HUES6 (cell line): ENCODE results near the gene TMEM54.
A peak's percentile ranks its signal among the peaks of the same experiment; 100 is the strongest.

ENCODE experiments used
- H3K27ac ChIP-seq: 2 replicates; pipeline ENCODE4 v1.7.0; 2013; ENCODE audit warnings: low read depth, mild to moderate bottlenecking, low read length, inconsistent platforms
- H3K27me3 ChIP-seq: 2 replicates; pipeline ENCODE4 v1.6.1; 2013; ENCODE audit warnings: low read length; ENCODE audit not compliant: control insufficient read depth, insufficient read depth
- H3K36me3 ChIP-seq: 2 replicates; pipeline ENCODE4 v1.6.1; 2013; ENCODE audit warnings: low read length; ENCODE audit not compliant: control insufficient read depth, insufficient read depth
- H3K4me1 ChIP-seq: 2 replicates; pipeline ENCODE4 v1.6.1; 2013; ENCODE audit warnings: low read length; ENCODE audit not compliant: control insufficient read depth, insufficient read depth
- H3K4me3 ChIP-seq: 2 replicates; pipeline ENCODE4 v1.5.1; 2013; ENCODE audit warnings: low read depth, low read length
- H3K9ac ChIP-seq: one replicate; pipeline ENCODE4 v1.6.1; 2013; ENCODE audit warnings: mild to moderate bottlenecking, low read length
- H3K9me3 ChIP-seq: 2 replicates; pipeline ENCODE4 v1.6.1; 2013; ENCODE audit warnings: low read depth, low read length; ENCODE audit not compliant: control insufficient read depth, insufficient read depth

Gene TMEM54

GRCh38 chr1:32933742-32934322 is 32.6 kb upstream of the TMEM54 start:
- no peak overlapping the region for H3K9ac ChIP-seq
- peaks cover 6% of the 10 kb centered on the region; the same call in 1 of the 2 replicates for H3K4me1 ChIP-seq
- peaks cover 4% of the 10 kb centered on the region; the same call in 1 of the 2 replicates for H3K27me3 ChIP-seq
- H3K36me3 ChIP-seq = peaks cover 19% of the 10 kb centered on the region
- peak overlapping the region; percentile 0; the same call in 1 of the 2 replicates for H3K27ac ChIP-seq
- no peaks in the 10 kb centered on the region for H3K9me3 ChIP-seq
- H3K4me3 ChIP-seq = no peak overlapping the region

- H3K27ac ChIP-seq = no peak overlapping the region
- no peak overlapping the region for H3K9ac ChIP-seq
- no peak overlapping the region for H3K4me3 ChIP-seq
- H3K27me3 ChIP-seq = peaks cover 23% of the 10 kb centered on the region
- H3K9me3 ChIP-seq = no peaks in the 10 kb centered on the region
- H3K36me3 ChIP-seq = peaks cover 9% of the 10 kb centered on the region
- H3K4me1 ChIP-seq = peaks cover 8% of the 10 kb centered on the region; the same call in 1 of the 2 replicates
Measured at GRCh38 chr1:32931760-32932159, 30.6 kb upstream of the TMEM54 start.

GRCh38 chr1:32929366-32929765 is 28.2 kb upstream of the TMEM54 start:
- Histone ChIP-seq H3K4me3 (no peak overlapping the region), H3K9ac (no peak overlapping the region), H3K9me3 (no peaks in the 10 kb centered on the region), H3K4me1 (peaks cover 20% of the 10 kb centered on the region), H3K27me3 (peaks cover 47% of the 10 kb centered on the region), H3K36me3 (no peaks in the 10 kb centered on the region), H3K27ac (no peak overlapping the region)

- no peaks in the 10 kb centered on the region for H3K9me3 ChIP-seq
- H3K36me3 ChIP-seq = no peaks in the 10 kb centered on the region
- no peak overlapping the region for H3K4me3 ChIP-seq
- peaks cover 53% of the 10 kb centered on the region for H3K27me3 ChIP-seq
- H3K27ac ChIP-seq = no peak overlapping the region
- peaks cover 19% of the 10 kb centered on the region for H3K4me1 ChIP-seq
- H3K9ac ChIP-seq = no peak overlapping the region
Measured at GRCh38 chr1:32928715-32929114, 27.5 kb upstream of the TMEM54 start.

- no peak overlapping the region for H3K9ac ChIP-seq
- no peaks in the 10 kb centered on the region for H3K36me3 ChIP-seq
- H3K4me3 ChIP-seq = no peak overlapping the region
- H3K27ac ChIP-seq = no peak overlapping the region
- peaks cover 16% of the 10 kb centered on the region for H3K4me1 ChIP-seq
- H3K27me3 ChIP-seq = peaks cover 58% of the 10 kb centered on the region
- H3K9me3 ChIP-seq = no peaks in the 10 kb centered on the region
Measured at GRCh38 chr1:32928285-32928684, 27.1 kb upstream of the TMEM54 start.

- Histone ChIP-seq H3K4me3 (no peak overlapping the region), H3K9ac (no peak overlapping the region), H3K27me3 (peaks cover 66% of the 10 kb centered on the region), H3K36me3 (no peaks in the 10 kb centered on the region), H3K4me1 (peaks cover 16% of the 10 kb centered on the region), H3K27ac (no peak overlapping the region), H3K9me3 (no peaks in the 10 kb centered on the region)
Measured at GRCh38 chr1:32927441-32927840, 26.3 kb upstream of the TMEM54 start.

- no peak overlapping the region for H3K27ac ChIP-seq
- H3K4me3 ChIP-seq = peak overlapping the region; percentile 64
- H3K36me3 ChIP-seq = no peaks in the 10 kb centered on the region
- H3K4me1 ChIP-seq = peaks cover 16% of the 10 kb centered on the region
- no peak overlapping the region for H3K9ac ChIP-seq
- H3K9me3 ChIP-seq = no peaks in the 10 kb centered on the region
- peaks cover 68% of the 10 kb centered on the region for H3K27me3 ChIP-seq
Measured at GRCh38 chr1:32926562-32926961, 25.4 kb upstream of the TMEM54 start.

GRCh38 chr1:32925403-32926162 is 24.4 kb upstream of the TMEM54 start:
- H3K9me3 ChIP-seq = no peaks in the 10 kb centered on the region
- H3K36me3 ChIP-seq = no peaks in the 10 kb centered on the region
- peak overlapping the region; percentile 74 for H3K9ac ChIP-seq
- peak overlapping the region; percentile 64 for H3K4me3 ChIP-seq
- H3K27me3 ChIP-seq = peaks cover 68% of the 10 kb centered on the region
- H3K4me1 ChIP-seq = peaks cover 16% of the 10 kb centered on the region
- no peak overlapping the region; the same call in 1 of the 2 replicates for H3K27ac ChIP-seq

- peaks cover 16% of the 10 kb centered on the region for H3K4me1 ChIP-seq
- peak overlapping the region; percentile 26 for H3K9ac ChIP-seq
- H3K27me3 ChIP-seq = peaks cover 68% of the 10 kb centered on the region
- H3K36me3 ChIP-seq = no peaks in the 10 kb centered on the region
- no peak overlapping the region for H3K27ac ChIP-seq
- H3K4me3 ChIP-seq = peak overlapping the region; percentile 64
- H3K9me3 ChIP-seq = no peaks in the 10 kb centered on the region
Measured at GRCh38 chr1:32924881-32925344, 23.7 kb upstream of the TMEM54 start.

GRCh38 chr1:32920833-32921232 is 19.6 kb upstream of the TMEM54 start:
- peaks cover 36% of the 10 kb centered on the region for H3K27me3 ChIP-seq
- H3K36me3 ChIP-seq = no peaks in the 10 kb centered on the region
- no peak overlapping the region for H3K4me3 ChIP-seq
- H3K9me3 ChIP-seq = no peaks in the 10 kb centered on the region
- H3K9ac ChIP-seq = no peak overlapping the region
- H3K4me1 ChIP-seq = peaks cover 8% of the 10 kb centered on the region
- no peak overlapping the region for H3K27ac ChIP-seq
